HG02623 (cell line): ENCODE data around the gene BEND3.
A peak's percentile ranks its signal among the peaks of the same experiment; 100 is the strongest.

Experiments used
- ATAC-seq: cut with Tn5 transposase; IDR thresholded peaks from one replicate; pipeline ENCODE4 v1.9.1; 2021; ENCODE audit warnings: moderate library complexity; ENCODE audit not compliant: unreplicated experiment

BEND3 gene

GRCh38 chr6:107083921-107084320, 31.4 kb downstream of the BEND3 start:
- ATAC-seq, result no peak

DNA sequence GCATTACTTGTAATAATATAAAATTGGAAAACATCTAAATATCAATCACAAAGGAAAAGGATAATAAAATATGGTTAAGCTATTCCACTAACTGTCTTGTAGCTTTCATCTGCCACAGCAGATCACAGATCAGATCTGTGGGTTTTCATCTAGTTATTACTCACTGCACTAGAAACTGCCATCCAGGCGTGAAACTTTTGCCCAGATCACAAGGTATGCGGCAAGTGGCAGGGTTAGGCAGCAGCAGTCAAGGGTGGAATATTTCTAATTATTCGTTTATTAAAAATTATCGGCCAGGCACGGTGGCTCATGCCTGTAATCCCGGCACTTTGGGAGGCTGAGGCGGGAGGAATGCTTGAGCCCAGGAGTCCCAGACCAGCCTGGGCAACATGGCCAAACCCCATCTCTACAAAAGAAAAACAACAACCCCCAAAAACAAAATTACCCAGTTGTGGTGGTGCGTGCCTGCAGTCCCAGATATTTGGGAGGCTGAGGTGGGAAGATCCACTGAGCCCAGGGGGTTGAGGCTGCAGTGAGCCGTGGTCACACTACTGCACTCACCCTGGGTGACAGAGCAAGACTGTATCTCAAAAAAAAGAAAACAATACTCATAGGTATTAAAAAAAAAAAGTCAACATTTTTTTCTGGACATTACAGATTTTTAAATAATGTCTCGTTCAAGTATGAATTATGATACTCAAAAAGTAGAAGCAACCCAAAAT, 32.1 kb downstream of the BEND3 start:
- no peak for ATAC-seq

- no peak for ATAC-seq
These were observed 33.3 kb downstream of the BEND3 start for GRCh38 chr6:107082045-107082444.

DNA sequence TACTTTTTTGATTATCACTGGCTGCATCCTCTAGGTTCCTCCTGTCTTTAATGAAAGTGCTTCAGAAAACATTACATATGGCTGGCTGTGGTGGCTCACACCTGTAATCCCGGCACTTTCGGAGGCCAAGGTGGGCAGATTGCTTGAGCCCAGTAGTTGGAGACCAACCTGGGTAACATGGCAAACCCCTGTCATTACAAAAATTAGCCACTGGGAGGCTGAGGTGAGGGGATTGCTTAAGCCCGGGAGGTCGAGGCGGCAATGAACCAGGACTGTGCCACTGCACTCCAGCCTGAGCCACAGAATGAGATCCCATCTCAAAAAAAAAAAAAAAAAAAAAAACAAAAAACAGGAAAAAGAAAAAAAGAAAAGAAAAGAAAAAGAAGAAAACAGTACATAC, 35.3 kb downstream of the BEND3 start:
- ATAC-seq, result no peak

GRCh38 chr6:107079429-107079828, 35.9 kb downstream of the BEND3 start:
- ATAC-seq, result no peak

GRCh38 chr6:107077710-107078109, 37.6 kb downstream of the BEND3 start:
- ATAC-seq, result no peak

- no peak for ATAC-seq
These were observed 39.3 kb downstream of the BEND3 start for GRCh38 chr6:107075951-107076381.

GRCh38 chr6:107070686-107071085, 44.6 kb downstream of the BEND3 start:
- no peak for ATAC-seq

- ATAC-seq, result no peak
These were observed 45.4 kb downstream of the BEND3 start for GRCh38 chr6:107069631-107070548.

DNA sequence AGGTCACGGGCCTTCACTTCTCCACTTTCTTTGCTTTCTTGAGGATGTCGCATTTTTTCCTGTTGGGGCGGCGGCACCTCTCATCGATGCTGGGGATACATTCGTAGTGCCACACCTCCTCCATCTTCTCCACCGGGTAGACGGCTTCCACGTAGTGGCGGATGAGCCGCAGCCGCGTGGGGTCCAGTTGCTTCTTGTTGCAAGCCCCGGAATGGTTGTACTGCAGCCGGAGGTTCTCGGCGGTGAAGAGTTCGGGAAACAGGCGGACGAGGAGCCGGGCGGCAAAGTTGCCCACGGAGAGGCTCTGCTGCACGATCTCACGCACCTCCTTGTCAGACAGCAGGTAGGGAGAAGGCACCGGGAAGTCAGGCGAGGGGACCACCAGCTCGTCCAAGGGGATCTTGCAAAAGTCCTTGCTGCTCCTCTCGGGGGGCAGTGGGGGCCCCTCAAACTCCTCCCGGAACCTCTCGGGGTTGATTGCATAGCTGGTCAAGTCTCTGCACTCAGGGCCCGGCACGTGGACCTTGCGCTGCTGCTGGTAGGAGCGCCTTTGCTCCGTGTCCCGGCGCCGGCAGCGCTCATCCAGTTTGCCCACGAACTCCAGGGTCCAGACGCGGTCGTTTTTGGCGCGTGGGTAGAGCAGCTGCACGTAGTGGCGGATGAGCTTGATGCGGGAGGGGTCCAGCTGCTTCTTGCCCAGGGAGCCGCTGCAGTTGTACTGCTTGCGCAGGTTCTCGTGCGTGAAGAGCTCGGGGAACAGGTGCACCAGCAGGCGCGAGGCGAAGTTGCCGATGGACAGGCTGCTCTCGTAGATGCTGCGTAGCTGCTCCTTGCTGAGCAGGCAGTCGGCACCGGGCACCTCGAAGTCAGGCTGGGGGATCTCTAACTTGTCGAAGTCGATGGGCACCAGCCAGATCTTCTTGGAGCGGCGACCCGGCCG, 46.4 kb downstream of the BEND3 start:
- ATAC-seq, result no peak

DNA sequence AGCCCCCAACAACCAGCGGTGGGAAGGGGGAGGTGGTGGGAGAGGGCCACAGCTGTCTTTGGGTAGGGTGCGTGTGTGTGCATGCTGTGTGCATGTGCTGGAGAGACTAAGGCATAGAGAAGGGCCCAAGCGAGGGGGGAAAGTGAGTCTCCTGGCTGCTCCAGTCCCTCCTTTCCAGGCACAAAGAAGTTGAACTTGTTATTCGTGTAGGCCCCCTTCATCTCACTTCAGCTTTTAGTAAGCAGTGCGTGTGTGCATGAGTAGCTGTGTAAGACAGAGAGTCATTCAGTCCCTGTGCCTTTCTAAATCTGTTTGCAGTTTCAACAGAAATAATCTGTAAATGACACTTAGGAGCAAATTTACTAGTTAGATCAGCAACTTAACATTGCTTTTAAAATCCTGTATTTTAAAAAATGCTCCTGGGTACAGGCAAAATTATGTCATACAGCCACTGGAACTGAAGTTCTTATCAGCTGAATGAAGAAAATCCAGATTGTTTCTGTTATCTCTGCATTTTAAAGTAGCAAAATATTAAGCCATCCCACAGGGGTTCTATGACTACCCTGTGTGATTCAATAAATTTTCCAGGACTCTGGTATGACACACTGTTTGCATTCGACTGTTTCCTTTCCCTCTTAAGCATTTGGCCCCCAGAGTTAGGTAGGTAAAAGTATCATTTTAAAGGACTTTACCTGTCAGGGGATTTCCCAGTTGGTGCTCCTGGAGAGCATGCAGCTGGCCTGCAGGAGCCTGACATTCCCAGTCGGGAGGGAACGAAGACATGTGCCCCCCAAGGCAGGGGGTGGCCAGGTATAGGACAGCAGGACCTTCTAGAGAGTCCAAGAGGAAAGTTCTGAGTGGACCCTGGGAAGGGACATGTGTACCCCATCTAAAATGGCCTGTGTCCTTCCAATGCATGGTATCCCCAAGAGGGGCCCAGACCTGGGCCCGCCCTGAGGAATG, 48.3 kb downstream of the BEND3 start:
- ATAC-seq, result peak; percentile 44

- ATAC-seq, result no peak
These were observed 50.7 kb downstream of the BEND3 start for GRCh38 chr6:107064579-107065065.

DNA sequence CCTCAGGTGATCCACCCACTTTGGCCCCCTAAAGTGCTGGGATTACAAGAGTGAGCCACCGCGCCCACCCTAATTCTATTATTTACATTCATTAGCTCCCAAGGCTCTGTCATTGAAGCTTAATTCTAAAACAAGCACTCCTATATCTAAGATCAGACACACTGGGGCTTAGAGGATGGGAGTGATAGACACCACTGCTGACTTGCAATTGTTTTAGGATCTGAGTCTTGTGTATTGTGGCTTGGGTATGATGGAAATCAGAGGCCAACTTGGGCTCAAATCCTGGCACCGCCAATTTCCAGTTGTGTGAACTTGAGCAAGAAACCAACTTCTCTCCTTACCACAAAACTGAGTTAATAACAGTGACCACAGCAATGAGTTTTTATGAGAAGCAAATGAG, 52.6 kb downstream of the BEND3 start:
- no peak for ATAC-seq

DNA sequence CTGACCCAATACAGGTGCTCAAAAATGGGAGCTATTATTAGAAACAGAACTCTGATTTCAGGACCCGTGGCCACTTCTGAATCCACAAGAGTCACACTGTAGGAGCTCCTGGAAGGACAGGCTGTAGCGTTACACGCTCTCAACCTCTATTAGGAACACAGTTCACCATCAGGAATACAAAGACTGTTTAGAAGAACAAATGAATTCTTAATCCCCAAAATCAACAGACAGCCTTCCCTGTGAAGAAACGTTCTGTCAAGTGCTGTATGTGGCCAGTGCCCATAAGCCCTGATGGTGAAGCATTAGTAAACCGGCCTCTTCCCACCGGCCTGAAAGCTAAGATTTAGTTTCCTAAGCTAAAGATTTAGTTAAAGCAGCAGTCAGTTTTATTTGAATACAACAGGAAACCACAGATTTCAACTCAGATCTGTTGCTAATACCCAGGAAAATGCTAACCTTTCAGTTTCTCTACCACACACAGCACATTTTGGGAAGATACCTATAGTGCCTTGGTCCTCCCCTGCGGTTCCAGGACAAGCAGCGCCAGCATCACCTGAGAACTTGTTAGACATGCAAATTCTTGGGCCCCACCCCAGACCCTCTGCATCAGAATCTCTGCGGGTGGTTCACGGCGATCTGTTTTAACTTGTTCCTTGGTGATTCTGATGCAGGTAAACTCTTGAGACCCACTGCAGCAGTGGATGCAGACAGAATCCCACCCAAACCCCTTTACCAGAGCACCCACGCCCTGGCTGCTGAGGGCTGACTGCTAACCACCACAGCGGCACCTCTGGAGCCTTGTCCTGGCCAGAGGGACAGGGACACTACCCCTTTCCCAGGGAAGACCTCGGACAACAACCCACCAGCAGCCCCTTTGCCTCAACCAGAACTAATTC, 53.9 kb downstream of the BEND3 start:
- peak; percentile 67 for ATAC-seq

- no peak for ATAC-seq
These were observed 54.6 kb downstream of the BEND3 start for GRCh38 chr6:107060704-107061103.

- ATAC-seq, result no peak
These were observed 55.7 kb downstream of the BEND3 start for GRCh38 chr6:107059606-107060005.

GRCh38 chr6:107057679-107058078, 57.6 kb downstream of the BEND3 start:
- ATAC-seq, result no peak

- ATAC-seq, result no peak
These were observed 58.5 kb downstream of the BEND3 start for GRCh38 chr6:107056796-107057195.

GRCh38 chr6:107047807-107048206, 67.5 kb downstream of the BEND3 start:
- ATAC-seq, result no peak
